ENCODE measurements around the gene GNG12.

The GNG12 gene

GRCh38 chr1:67816095-67816475, 17.2 kb downstream of the GNG12 start:
- DNase-seq (ENCODE audit: extremely low read depth in 1 of 2, low read depth in 1 of 2), result no peak

GRCh38 chr1:67815303-67816094, 17.8 kb downstream of the GNG12 start:
- DNase-seq (ENCODE audit: extremely low read depth in 1 of 2, low read depth in 1 of 2), result no peak

GRCh38 chr1:67814121-67814772, 19.0 kb downstream of the GNG12 start:
- no peak for DNase-seq (ENCODE audit: extremely low read depth in 1 of 2, low read depth in 1 of 2)

GRCh38 chr1:67812226-67812625, 21.0 kb downstream of the GNG12 start:
- no peak for DNase-seq (ENCODE audit: extremely low read depth in 1 of 2, low read depth in 1 of 2)

GRCh38 chr1:67811781-67812180, 21.5 kb downstream of the GNG12 start:
- no peak for DNase-seq (ENCODE audit: extremely low read depth in 1 of 2, low read depth in 1 of 2)

GRCh38 chr1:67809887-67810286, 23.4 kb downstream of the GNG12 start:
- no peak for DNase-seq (ENCODE audit: extremely low read depth in 1 of 2, low read depth in 1 of 2)

GRCh38 chr1:67807282-67807681, 26.0 kb downstream of the GNG12 start:
- no peak for DNase-seq (ENCODE audit: extremely low read depth in 1 of 2, low read depth in 1 of 2)

GRCh38 chr1:67804710-67805109, 28.6 kb downstream of the GNG12 start:
- DNase-seq (ENCODE audit: extremely low read depth in 1 of 2, low read depth in 1 of 2), result no peak

GRCh38 chr1:67803380-67804279, 29.6 kb downstream of the GNG12 start:
- DNase-seq (ENCODE audit: extremely low read depth in 1 of 2, low read depth in 1 of 2), result no peak

GRCh38 chr1:67802565-67802964, 30.7 kb downstream of the GNG12 start:
- DNase-seq (ENCODE audit: extremely low read depth in 1 of 2, low read depth in 1 of 2), result no peak

- no peak for DNase-seq (ENCODE audit: extremely low read depth in 1 of 2, low read depth in 1 of 2)
These were observed 31.4 kb downstream of the GNG12 start for GRCh38 chr1:67801903-67802302.

- no peak for DNase-seq (ENCODE audit: extremely low read depth in 1 of 2, low read depth in 1 of 2)
These were observed 37.9 kb downstream of the GNG12 start for GRCh38 chr1:67795179-67795912.

- DNase-seq (ENCODE audit: extremely low read depth in 1 of 2, low read depth in 1 of 2), result no peak
These were observed 39.7 kb downstream of the GNG12 start for GRCh38 chr1:67793562-67793961.

GRCh38 chr1:67792741-67793458, 40.4 kb downstream of the GNG12 start:
- no peak for DNase-seq (ENCODE audit: extremely low read depth in 1 of 2, low read depth in 1 of 2)

- DNase-seq (ENCODE audit: extremely low read depth in 1 of 2, low read depth in 1 of 2), result no peak
These were observed 41.2 kb downstream of the GNG12 start for GRCh38 chr1:67792103-67792502.

- no peak for DNase-seq (ENCODE audit: extremely low read depth in 1 of 2, low read depth in 1 of 2)
These were observed 41.6 kb downstream of the GNG12 start for GRCh38 chr1:67791686-67792085.

GRCh38 chr1:67791261-67791660, 42.0 kb downstream of the GNG12 start:
- no peak for DNase-seq (ENCODE audit: extremely low read depth in 1 of 2, low read depth in 1 of 2)

GRCh38 chr1:67790201-67790692, 43.0 kb downstream of the GNG12 start:
- no peak for DNase-seq (ENCODE audit: extremely low read depth in 1 of 2, low read depth in 1 of 2)

- no peak for DNase-seq (ENCODE audit: extremely low read depth in 1 of 2, low read depth in 1 of 2)
These were observed 43.7 kb downstream of the GNG12 start for GRCh38 chr1:67789551-67789950.

GRCh38 chr1:67788904-67789303, 44.4 kb downstream of the GNG12 start:
- no peak for DNase-seq (ENCODE audit: extremely low read depth in 1 of 2, low read depth in 1 of 2)
